T-cell (primary cell): Measurements from ENCODE around the gene LPO. TPM values are rescaled to one million over a fixed set of nuclear protein-coding genes. Genes with fewer than 3 reads are reported as not detected.

Experiments
- ATAC-seq, 4 experiments: fragments of 200-7000 bp in 3 of 4; fragments of 150-1000 bp in 1 of 4; cut with Tn5 transposase; replicated peaks in 1 of 4; 1 replicate in 3 of 4; 2 replicates in 1 of 4; pipeline ENCODE4 v1.10.0; 2021; ENCODE audit warnings: moderate library complexity in 3 of 4, mild to moderate bottlenecking in 2 of 4, moderate number of reproducible peaks in 1 of 4
- CTCF ChIA-PET, 2 donors: fragments of 300-600 bp; sonication (Branson Sonifier 250); formaldehyde crosslinking; loops; one replicate each; lab custom pipeline; 2022; ENCODE audit warnings: antibody characterized with exemption in 2 of 2; lab: Charles Lee
- POLR2A ChIA-PET, 2 donors: fragments of 300-600 bp; sonication (Branson Sonifier 250); formaldehyde crosslinking; loops; one replicate each; lab custom pipeline; 2022; ENCODE audit warnings: antibody characterized with exemption in 2 of 2; lab: Charles Lee
- DNase-seq, 35 experiments: peaks; one replicate each; pipeline versions ENCODE4 v3.0.0 to v3.0.0-alpha.2; 2013 to 2023
- H3K27ac ChIP-seq: one replicate; pipeline ENCODE4 v1.5.1; 2013; ENCODE audit warnings: low read length
- H3K27me3 ChIP-seq, 2 experiments: replicated peaks in 1 of 2; 1 replicate in 1 of 2; 2 replicates in 1 of 2; pipeline versions ENCODE4 v1.6.1 to v1.7.0; 2013; ENCODE audit warnings: low read length in 1 of 2, mixed read lengths in 1 of 2; ENCODE audit not compliant: control insufficient read depth in 2 of 2, insufficient read depth in 2 of 2; ENCODE audit errors: extremely low read depth in 1 of 2
- H3K36me3 ChIP-seq, 2 donors: 1 replicate in 1 of 2; 2 replicates in 1 of 2; pipeline versions ENCODE4 v1.6.1 to v1.7.0; 2013; ENCODE audit warnings: low read length in 1 of 2; ENCODE audit not compliant: control insufficient read depth in 2 of 2, insufficient read depth in 1 of 2; ENCODE audit errors: extremely low read depth in 1 of 2
- H3K4me1 ChIP-seq, 2 experiments: 1 replicate in 1 of 2; 2 replicates in 1 of 2; pipeline versions ENCODE4 v1.6.1 to v1.7.0; 2013; ENCODE audit warnings: low read length in 2 of 2, mixed read lengths in 1 of 2; ENCODE audit not compliant: insufficient read depth in 2 of 2, control insufficient read depth in 1 of 2; ENCODE audit errors: extremely low read depth in 1 of 2
- H3K4me3 ChIP-seq, 2 donors: 1 replicate in 1 of 2; 2 replicates in 1 of 2; pipeline versions ENCODE4 v1.5.1 to v1.7.0; 2013; ENCODE audit warnings: mild to moderate bottlenecking in 2 of 2, low read length in 1 of 2, moderate library complexity in 1 of 2; ENCODE audit not compliant: control insufficient read depth in 1 of 2; ENCODE audit errors: extremely low read depth in 1 of 2
- H3K9me3 ChIP-seq: 2 replicates; pipeline ENCODE4 v1.7.0; 2013
- H3K27ac Mint-ChIP-seq, 2 donors: one replicate each; pipeline ENCODE4 v1.8.0; 2020 to 2021; ENCODE audit warnings: mild to moderate bottlenecking in 2 of 2, mixed read lengths in 2 of 2
- H3K27me3 Mint-ChIP-seq, 2 donors: one replicate each; pipeline ENCODE4 v1.8.0; 2021 to 2022; ENCODE audit warnings: mixed read lengths in 2 of 2
- H3K36me3 Mint-ChIP-seq: one replicate; pipeline ENCODE4 v1.8.0; 2021; ENCODE audit warnings: mixed read lengths
- H3K4me1 Mint-ChIP-seq, 3 donors: one replicate each; pipeline ENCODE4 v1.8.0; 2020 to 2022; ENCODE audit warnings: mixed read lengths in 3 of 3, mild to moderate bottlenecking in 1 of 3
- H3K4me3 Mint-ChIP-seq, 3 donors: one replicate each; pipeline ENCODE4 v1.8.0; 2020 to 2022; ENCODE audit warnings: mild to moderate bottlenecking in 3 of 3, mixed read lengths in 3 of 3, moderate library complexity in 3 of 3
- H3K9me3 Mint-ChIP-seq, 3 donors: one replicate each; pipeline ENCODE4 v1.8.0; 2020 to 2022; ENCODE audit warnings: mixed read lengths in 3 of 3
- WGBS: methylation state at CpG from one replicate; pipeline ENCODE4 v1.1.5; 2013; ENCODE audit warnings: missing lambda C conversion rate; ENCODE audit not compliant: insufficient coverage; 5-methylcytosine and 5-hydroxymethylcytosine counted together
- total RNA-seq, 35 experiments: library from RNA in 6 of 35; stranded (reverse) in 6 of 35; fragments of 120-200 nt in 1 of 35; gene quantifications; one replicate each; pipeline versions ENCODE4 v1.2.1 to v1.2.4 and lab custom pipeline; 2013 to 2026

The LPO gene
- total RNA-seq, 5 donors from 2014 or later (not counting 1 experiment from before 2014, with no cell fraction given) = not detected

- CTCF ChIA-PET = no interaction called here
- POLR2A ChIA-PET = no interaction called here
- no peaks in the 10 kb centered on the region for H3K36me3 ChIP-seq
- Mint-ChIP-seq H3K27me3 (peaks cover 13 to 36% of the 10 kb centered on the region in 2 donors), H3K36me3 (no peaks in the 10 kb centered on the region), H3K27ac (no peak overlapping the region), H3K4me3 (no peak overlapping the region), H3K4me1 (peaks cover 0 to 5% (median 4%) of the 10 kb centered on the region in 3 donors), H3K9me3 (no peaks in the 10 kb centered on the region)
- ATAC-seq (peak in 2 of 4 experiments; percentile 46 to 48), DNase-seq (no peak)
- H3K27ac ChIP-seq = no peak overlapping the region
- H3K4me1 ChIP-seq = peaks cover 0 to 7% of the 10 kb centered on the region in 2 experiments
- H3K27me3 ChIP-seq = peaks cover 0 to 53% of the 10 kb centered on the region in 2 experiments
- no peak overlapping the region for H3K4me3 ChIP-seq
- no peaks in the 10 kb centered on the region for H3K9me3 ChIP-seq
- 51% methylated on average over 16 of the region's 16 CpGs for WGBS
Measured at GRCh38 chr17:58279736-58280479, 41.5 kb downstream of the LPO start.

GRCh38 chr17:58280480-58281217, 42.3 kb downstream of the LPO start, which contains the start of gene MPO:
MPO (minus strand) TSS chr17:58280935; CDS start chr17:58280758, 177 bp downstream.
- Mint-ChIP-seq H3K36me3 (no peaks in the 10 kb centered on the region), H3K27me3 (peaks cover 13 to 38% of the 10 kb centered on the region in 2 donors), H3K4me3 (no peak within 1 kb of the TSS), H3K27ac (no peak within 1 kb of the TSS), H3K4me1 (peaks cover 0 to 5% (median 4%) of the 10 kb centered on the region in 3 donors), H3K9me3 (no peaks in the 10 kb centered on the region)
- no CpG with 5 or more reads among the region's 5 CpGs for WGBS
- no peak for ATAC-seq
- Histone ChIP-seq H3K4me3 (no peak within 1 kb of the TSS), H3K27me3 (peaks cover 0 to 53% of the 10 kb centered on the region in 2 experiments), H3K27ac (no peak within 1 kb of the TSS), H3K4me1 (peaks cover 0 to 7% of the 10 kb centered on the region in 2 experiments), H3K9me3 (no peaks in the 10 kb centered on the region), H3K36me3 (no peaks in the 10 kb centered on the region)
- POLR2A ChIA-PET = no interaction called here
- no peak for DNase-seq
- CTCF ChIA-PET = interaction anchor here in 1 of 2 donors (0.6 to 0.7 kb wide), 2 partner anchors 13 to 251 kb away, joined by 3 read pairs; no protein-coding TSS in a partner anchor

GRCh38 chr17:58281511-58282011, 43.2 kb downstream of the LPO start:
- peaks cover 0 to 7% of the 10 kb centered on the region in 2 experiments for H3K4me1 ChIP-seq
- Mint-ChIP-seq H3K4me1 (peaks cover 0 to 5% (median 4%) of the 10 kb centered on the region in 3 donors), H3K4me3 (no peak overlapping the region), H3K36me3 (no peaks in the 10 kb centered on the region), H3K9me3 (no peaks in the 10 kb centered on the region), H3K27me3 (peaks cover 13 to 38% of the 10 kb centered on the region in 2 donors), H3K27ac (no peak overlapping the region)
- no peak overlapping the region for H3K4me3 ChIP-seq
- H3K27ac ChIP-seq = no peak overlapping the region
- peaks cover 0 to 55% of the 10 kb centered on the region in 2 experiments for H3K27me3 ChIP-seq
- WGBS = no CpG with 5 or more reads among the region's 2 CpGs
- POLR2A ChIA-PET = no interaction called here
- H3K36me3 ChIP-seq = no peaks in the 10 kb centered on the region
- DNase-seq (no peak), ATAC-seq (no peak)
- CTCF ChIA-PET = interaction anchor here in 1 of 2 donors (0.6 to 0.7 kb wide), 3 partner anchors 14 to 1160 kb away, joined by 3 to 7 read pairs (median 3); no protein-coding TSS in a partner anchor
- H3K9me3 ChIP-seq = no peaks in the 10 kb centered on the region

- Mint-ChIP-seq H3K4me1 (peaks cover 0 to 5% (median 4%) of the 10 kb centered on the region in 3 donors), H3K4me3 (no peak overlapping the region), H3K36me3 (no peaks in the 10 kb centered on the region), H3K9me3 (no peaks in the 10 kb centered on the region), H3K27me3 (peaks cover 14 to 42% of the 10 kb centered on the region in 2 donors), H3K27ac (no peak overlapping the region)
- CTCF ChIA-PET = no interaction called here
- H3K36me3 ChIP-seq = no peaks in the 10 kb centered on the region
- POLR2A ChIA-PET = no interaction called here
- H3K4me3 ChIP-seq = no peak overlapping the region
- peaks cover 0 to 7% of the 10 kb centered on the region in 2 experiments for H3K4me1 ChIP-seq
- no peaks in the 10 kb centered on the region for H3K9me3 ChIP-seq
- H3K27ac ChIP-seq = no peak overlapping the region
- DNase-seq = no peak
- H3K27me3 ChIP-seq = peaks cover 0 to 56% of the 10 kb centered on the region in 2 experiments
- ATAC-seq = no peak
- WGBS = 92% methylated on average over 4 of the region's 6 CpGs
Measured at GRCh38 chr17:58282442-58282841, 44.1 kb downstream of the LPO start.

GRCh38 chr17:58283674-58284612, 45.6 kb downstream of the LPO start:
- Mint-ChIP-seq H3K27ac (no peak overlapping the region), H3K9me3 (no peaks in the 10 kb centered on the region), H3K27me3 (peaks cover 15 to 34% of the 10 kb centered on the region in 2 donors), H3K4me3 (no peak overlapping the region), H3K36me3 (no peaks in the 10 kb centered on the region), H3K4me1 (peaks cover 0 to 5% (median 4%) of the 10 kb centered on the region in 3 donors)
- Histone ChIP-seq H3K9me3 (no peaks in the 10 kb centered on the region), H3K4me1 (peaks cover 0 to 7% of the 10 kb centered on the region in 2 experiments), H3K4me3 (no peak overlapping the region), H3K36me3 (no peaks in the 10 kb centered on the region), H3K27me3 (peaks cover 0 to 46% of the 10 kb centered on the region in 2 experiments), H3K27ac (no peak overlapping the region)
- CTCF ChIA-PET = interaction anchor here in 1 of 2 donors (0.6 kb wide), 1 partner anchor 324 kb away, joined by 5 read pairs; no protein-coding TSS in a partner anchor
- POLR2A ChIA-PET = no interaction called here
- DNase-seq = no peak
- ATAC-seq = no peak
- WGBS = 80% methylated on average over 11 of the region's 12 CpGs
